Lower leg skin (tissue), 3 donors: ENCODE data around the gene RASA3.

Experiments used
- POLR2A ChIP-seq, 2 donors: fragments of 450-650 bp; IDR thresholded peaks; one replicate each; pipeline ENCODE4 v1.6.1; 2016 to 2017; ENCODE audit warnings: antibody characterized with exemption in 2 of 2, mild to moderate bottlenecking in 1 of 2, moderate library complexity in 1 of 2
- TF ChIP-seq, protein P1 (sequence below), 3 donors: fragments of 450-650 bp; IDR thresholded peaks; one replicate each; pipeline ENCODE4 v1.5.1; 2016; ENCODE audit warnings: antibody characterized with exemption in 3 of 3, mild to moderate bottlenecking in 3 of 3, moderate library complexity in 2 of 3

GRCh38 chr13:113955235-113955634 lies 177.2 kb downstream of the RASA3 start:
- TF ChIP-seq, protein P1, sequence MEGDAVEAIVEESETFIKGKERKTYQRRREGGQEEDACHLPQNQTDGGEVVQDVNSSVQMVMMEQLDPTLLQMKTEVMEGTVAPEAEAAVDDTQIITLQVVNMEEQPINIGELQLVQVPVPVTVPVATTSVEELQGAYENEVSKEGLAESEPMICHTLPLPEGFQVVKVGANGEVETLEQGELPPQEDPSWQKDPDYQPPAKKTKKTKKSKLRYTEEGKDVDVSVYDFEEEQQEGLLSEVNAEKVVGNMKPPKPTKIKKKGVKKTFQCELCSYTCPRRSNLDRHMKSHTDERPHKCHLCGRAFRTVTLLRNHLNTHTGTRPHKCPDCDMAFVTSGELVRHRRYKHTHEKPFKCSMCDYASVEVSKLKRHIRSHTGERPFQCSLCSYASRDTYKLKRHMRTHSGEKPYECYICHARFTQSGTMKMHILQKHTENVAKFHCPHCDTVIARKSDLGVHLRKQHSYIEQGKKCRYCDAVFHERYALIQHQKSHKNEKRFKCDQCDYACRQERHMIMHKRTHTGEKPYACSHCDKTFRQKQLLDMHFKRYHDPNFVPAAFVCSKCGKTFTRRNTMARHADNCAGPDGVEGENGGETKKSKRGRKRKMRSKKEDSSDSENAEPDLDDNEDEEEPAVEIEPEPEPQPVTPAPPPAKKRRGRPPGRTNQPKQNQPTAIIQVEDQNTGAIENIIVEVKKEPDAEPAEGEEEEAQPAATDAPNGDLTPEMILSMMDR (IDR thresholded peaks at IDR 0.05) = no peak
- no peak for TF ChIP-seq POLR2A (IDR thresholded peaks at IDR 0.05)
